ENCODE measurements around the gene DLX6.

DLX6 gene

GRCh38 chr7:97005183-97006054 is at the start of gene DLX6:
Gene DLX6, plus strand, starts transcription at chr7:97005553. Its CDS starts 425 bp downstream, at chr7:97005978.
- DNase-seq (ENCODE audit: low read depth), result no peak

GRCh38 chr7:96959135-96959534 is 46.2 kb upstream of the DLX6 start:
- DNase-seq (ENCODE audit: low read depth), result no peak

- DNase-seq (ENCODE audit: low read depth), result no peak
These were observed 43.0 kb upstream of the DLX6 start for GRCh38 chr7:96962221-96962885.

- DNase-seq (ENCODE audit: low read depth), result no peak
These were observed 36.4 kb upstream of the DLX6 start for GRCh38 chr7:96968981-96969380.

GRCh38 chr7:96970739-96971138 is 34.6 kb upstream of the DLX6 start:
- DNase-seq (ENCODE audit: low read depth), result no peak

- no peak for DNase-seq (ENCODE audit: low read depth)
These were observed 31.4 kb upstream of the DLX6 start for GRCh38 chr7:96973986-96974385.

GRCh38 chr7:96976106-96976505 is 29.2 kb upstream of the DLX6 start:
- no peak for DNase-seq (ENCODE audit: low read depth)

GRCh38 chr7:96977445-96977844 is 27.9 kb upstream of the DLX6 start:
- no peak for DNase-seq (ENCODE audit: low read depth)

GRCh38 chr7:96979551-96980276 is 25.6 kb upstream of the DLX6 start:
- no peak for DNase-seq (ENCODE audit: low read depth)

GRCh38 chr7:96982586-96982985 is 22.8 kb upstream of the DLX6 start:
- no peak for DNase-seq (ENCODE audit: low read depth)

- no peak for DNase-seq (ENCODE audit: low read depth)
These were observed 19.4 kb upstream of the DLX6 start for GRCh38 chr7:96985992-96986391.

GRCh38 chr7:96986901-96987300 is 18.5 kb upstream of the DLX6 start:
- no peak for DNase-seq (ENCODE audit: low read depth)

- DNase-seq (ENCODE audit: low read depth), result no peak
These were observed 17.6 kb upstream of the DLX6 start for GRCh38 chr7:96987719-96988118.

- DNase-seq (ENCODE audit: low read depth), result no peak
These were observed 16.0 kb upstream of the DLX6 start for GRCh38 chr7:96989241-96989858.

- DNase-seq (ENCODE audit: low read depth), result no peak
These were observed 15.5 kb upstream of the DLX6 start for GRCh38 chr7:96989859-96990317.

- DNase-seq (ENCODE audit: low read depth), result no peak
These were observed 13.7 kb upstream of the DLX6 start for GRCh38 chr7:96991546-96992191.

GRCh38 chr7:96992192-96993005 is 13.0 kb upstream of the DLX6 start:
- no peak for DNase-seq (ENCODE audit: low read depth)

- no peak for DNase-seq (ENCODE audit: low read depth)
These were observed 12.1 kb upstream of the DLX6 start for GRCh38 chr7:96993094-96993865.

- DNase-seq (ENCODE audit: low read depth), result no peak
These were observed 11.4 kb upstream of the DLX6 start for GRCh38 chr7:96993980-96994379.
